ENCODE measurements around the gene HLTF. TPM values are rescaled to one million over a fixed set of nuclear protein-coding genes. Genes with fewer than 3 reads are reported as not detected.

Gene HLTF
- total RNA-seq, 6 donors from 2014 or later: 14.1 to 26.2 (median 19.0) TPM

- peak overlapping the region; percentile 39 to 65 (median 52) for H3K27ac ChIP-seq
- no peaks in the 10 kb centered on the region for H3K27me3 ChIP-seq
- DNase-seq: peak in 1 of 2 donors; percentile 36
- 39 to 41% methylated on average over 7 of the region's 7 CpGs for WGBS, 2 donors
- ATAC-seq (ENCODE audit: low FRiP score in 2 of 2): peak in 1 of 2 donors; percentile 21
- peaks cover 0 to 15% (median 13%) of the 10 kb centered on the region in 4 donors for H3K4me1 ChIP-seq
- no peaks in the 10 kb centered on the region for H3K9me3 ChIP-seq
- H3K4me3 ChIP-seq: no peak overlapping the region
- H3K36me3 ChIP-seq: peaks cover 3 to 64% (median 22%) of the 10 kb centered on the region in 4 donors
- TF ChIP-seq CTCF (IDR thresholded peaks at IDR 0.05) (no peak), EP300 (IDR thresholded peaks at IDR 0.05) (no peak), POLR2A (IDR thresholded peaks at IDR 0.05) (no peak), POLR2AphosphoS5 (IDR thresholded peaks at IDR 0.05) (no peak)
Measured at GRCh38 chr3:148998715-148999423, 87.5 kb downstream of the HLTF start.

- Histone ChIP-seq H3K27ac (peak overlapping the region in 3 of 4 donors; percentile 43 to 65 (median 62)), H3K4me1 (peaks cover under 1 to 21% (median 14%) of the 10 kb centered on the region in 4 donors), H3K27me3 (no peaks in the 10 kb centered on the region), H3K4me3 (no peak overlapping the region), H3K36me3 (peaks cover 3 to 59% (median 19%) of the 10 kb centered on the region in 4 donors), H3K9me3 (no peaks in the 10 kb centered on the region)
- no peak for TF ChIP-seq EP300 (IDR thresholded peaks at IDR 0.05)
- TF ChIP-seq CTCF (IDR thresholded peaks at IDR 0.05): no peak
- TF ChIP-seq POLR2A (IDR thresholded peaks at IDR 0.05): no peak
- TF ChIP-seq POLR2AphosphoS5 (IDR thresholded peaks at IDR 0.05): no peak
- 78 to 82% methylated on average over 5 of the region's 5 CpGs for WGBS, 2 donors
- ATAC-seq (ENCODE audit: low FRiP score in 2 of 2) (no peak), DNase-seq (no peak)
Measured at GRCh38 chr3:148998297-148998696, 88.0 kb downstream of the HLTF start.

GRCh38 chr3:148997623-148998022 lies 88.7 kb downstream of the HLTF start:
- 84 to 97% methylated on average over 1 of the region's 1 CpG for WGBS, 2 donors
- Histone ChIP-seq H3K36me3 (peaks cover 3 to 59% (median 19%) of the 10 kb centered on the region in 4 donors), H3K4me1 (peaks cover 7 to 25% (median 19%) of the 10 kb centered on the region in 4 donors), H3K27me3 (no peaks in the 10 kb centered on the region), H3K27ac (peak overlapping the region in 2 of 4 donors; percentile 62 to 65), H3K4me3 (no peak overlapping the region), H3K9me3 (no peaks in the 10 kb centered on the region)
- DNase-seq (no peak), ATAC-seq (ENCODE audit: low FRiP score in 2 of 2) (no peak)
- TF ChIP-seq CTCF (IDR thresholded peaks at IDR 0.05): no peak
- TF ChIP-seq POLR2AphosphoS5 (IDR thresholded peaks at IDR 0.05): no peak
- TF ChIP-seq EP300 (IDR thresholded peaks at IDR 0.05): no peak
- TF ChIP-seq POLR2A (IDR thresholded peaks at IDR 0.05): no peak

- Histone ChIP-seq H3K36me3 (peaks cover 3 to 37% (median 17%) of the 10 kb centered on the region in 4 donors), H3K9me3 (no peaks in the 10 kb centered on the region), H3K4me3 (peak overlapping the region in 3 of 4 donors; percentile 66 to 93 (median 92)), H3K4me1 (peaks cover 13 to 16% (median 13%) of the 10 kb centered on the region in 4 donors), H3K27ac (peak overlapping the region; percentile 12 to 99 (median 96)), H3K27me3 (no peaks in the 10 kb centered on the region)
- ATAC-seq (ENCODE audit: low FRiP score in 2 of 2): no peak
- 65 to 89% methylated on average over 10 of the region's 10 CpGs for WGBS, 2 donors
- DNase-seq: peak in 1 of 2 donors; percentile 28
- no peak for TF ChIP-seq POLR2AphosphoS5 (IDR thresholded peaks at IDR 0.05)
- no peak for TF ChIP-seq EP300 (IDR thresholded peaks at IDR 0.05)
- no peak for TF ChIP-seq POLR2A (IDR thresholded peaks at IDR 0.05)
- no peak for TF ChIP-seq CTCF (IDR thresholded peaks at IDR 0.05)
Measured at GRCh38 chr3:148992635-148993255, 93.6 kb downstream of the HLTF start.
